B cell (primary cell): ENCODE measurements around the gene SFT2D1. TPM values are rescaled to one million over a fixed set of nuclear protein-coding genes. Genes with fewer than 3 reads are reported as not detected.

ENCODE experiments used
- ATAC-seq: fragments of 200-7000 bp; cut with Tn5 transposase; one replicate; pipeline ENCODE4 v1.10.0; 2021; ENCODE audit warnings: low read depth, mild to moderate bottlenecking, moderate number of reproducible peaks, moderate library complexity
- CTCF ChIA-PET: fragments of 350-600 bp; sonication (Branson Sonifier 250); formaldehyde crosslinking; loops from one replicate; lab custom pipeline; 2021; ENCODE audit warnings: antibody characterized with exemption, inconsistent platforms; lab: Charles Lee
- POLR2A ChIA-PET: fragments of 350-600 bp; sonication (Branson Sonifier 250); formaldehyde crosslinking; loops from one replicate; lab custom pipeline; 2021; ENCODE audit warnings: antibody characterized with exemption; lab: Charles Lee
- DNase-seq: peaks from one replicate; pipeline ENCODE4 v3.0.0; 2013
- H2AFZ ChIP-seq: 2 replicates; pipeline ENCODE4 v1.6.1; 2012; ENCODE audit warnings: mild to moderate bottlenecking, low read depth, low read length; ENCODE audit not compliant: insufficient read depth, poor library complexity, severe bottlenecking
- H3K27ac ChIP-seq, 2 donors: 1 replicate in 1 of 2; 2 replicates in 1 of 2; pipeline ENCODE4 v1.5.1; 2012 to 2013; ENCODE audit warnings: low read length in 2 of 2, mild to moderate bottlenecking in 2 of 2, moderate library complexity in 1 of 2
- H3K27me3 ChIP-seq, 4 experiments: fragments of 200-600 bp in 1 of 4; sonication (generic) in 1 of 4; replicated peaks in 1 of 4; 1 replicate in 2 of 4; 2 replicates in 2 of 4; pipeline versions ENCODE4 v1.6.1 to v1.7.0; 2013 to 2016; ENCODE audit warnings: low read length in 3 of 4, mild to moderate bottlenecking in 2 of 4, mixed read lengths in 1 of 4, moderate library complexity in 1 of 4; ENCODE audit not compliant: insufficient read depth in 4 of 4, control insufficient read depth in 3 of 4; ENCODE audit errors: control extremely low read depth in 1 of 4
- H3K36me3 ChIP-seq, 2 experiments: replicated peaks in 1 of 2; 1 replicate in 1 of 2; 2 replicates in 1 of 2; pipeline versions ENCODE4 v1.6.1 to v1.7.1; 2013; ENCODE audit warnings: low read length in 1 of 2; ENCODE audit not compliant: insufficient read depth in 2 of 2, control insufficient read depth in 1 of 2; ENCODE audit errors: control extremely low read depth in 1 of 2, extremely low read depth in 1 of 2
- H3K4me1 ChIP-seq, 2 donors: fragments of 200-600 bp in 1 of 2; sonication (generic) in 1 of 2; 1 replicate in 1 of 2; 2 replicates in 1 of 2; pipeline versions ENCODE4 v1.5.1 to v1.6.1; 2013 to 2017; ENCODE audit warnings: low read length in 2 of 2; ENCODE audit not compliant: control insufficient read depth in 2 of 2, insufficient read depth in 2 of 2
- H3K4me2 ChIP-seq: replicated peaks from 2 replicates; pipeline ENCODE3; 2012; ENCODE audit warnings: mild to moderate bottlenecking, low read depth, low read length; ENCODE audit not compliant: poor library complexity, severe bottlenecking
- H3K4me3 ChIP-seq, 5 experiments: fragments of 200-600 bp in 1 of 5; sonication (generic) in 1 of 5; 1 replicate in 3 of 5; 2 replicates in 2 of 5; pipeline versions ENCODE4 v1.5.1 to v1.7.0; 2011 to 2016; ENCODE audit warnings: low read length in 4 of 5, mild to moderate bottlenecking in 4 of 5, low read depth in 2 of 5, control low read depth in 1 of 5, moderate library complexity in 1 of 5; ENCODE audit not compliant: insufficient read depth in 1 of 5; ENCODE audit errors: control extremely low read depth in 1 of 5, extremely low read depth in 1 of 5
- H3K79me2 ChIP-seq: fragments of 200-600 bp; sonication (generic); one replicate; pipeline ENCODE4 v1.6.0; 2016; ENCODE audit warnings: low read length; ENCODE audit not compliant: control insufficient read depth, insufficient read depth
- H3K9ac ChIP-seq: fragments of 200-600 bp; sonication (generic); 2 replicates; pipeline ENCODE4 v1.6.1; 2017; ENCODE audit warnings: mild to moderate bottlenecking, low read length, moderate library complexity
- H3K9me3 ChIP-seq, 3 donors: one replicate each; pipeline versions ENCODE4 v1.6.1 to v1.7.1; 2013; ENCODE audit warnings: low read length in 2 of 3; ENCODE audit not compliant: control insufficient read depth in 2 of 3, insufficient read depth in 1 of 3; ENCODE audit errors: control extremely low read depth in 1 of 3
- H4K20me1 ChIP-seq: 2 replicates; pipeline ENCODE4 v1.6.0; 2012; ENCODE audit warnings: mild to moderate bottlenecking, low read length; ENCODE audit not compliant: insufficient read depth, control insufficient read depth, poor library complexity, severe bottlenecking
- H3K27ac Mint-ChIP-seq: one replicate; pipeline ENCODE4 v1.8.0; 2021; ENCODE audit warnings: mixed read lengths
- H3K27me3 Mint-ChIP-seq: one replicate; pipeline ENCODE4 v1.8.0; 2021; ENCODE audit warnings: mixed read lengths
- H3K4me1 Mint-ChIP-seq: one replicate; pipeline ENCODE4 v1.8.0; 2021; ENCODE audit warnings: mixed read lengths
- H3K4me3 Mint-ChIP-seq: one replicate; pipeline ENCODE4 v1.8.0; 2021; ENCODE audit warnings: mixed read lengths
- H3K9me3 Mint-ChIP-seq: one replicate; pipeline ENCODE4 v1.8.0; 2022; ENCODE audit warnings: mixed read lengths; ENCODE audit not compliant: insufficient read depth
- EZH2 ChIP-seq: IDR thresholded peaks from 2 replicates; pipeline ENCODE4 v1.6.1; 2012; ENCODE audit warnings: borderline replicate concordance, low read depth, mild to moderate bottlenecking, moderate library complexity, low read length; ENCODE audit not compliant: insufficient read depth, poor library complexity, severe bottlenecking
- WGBS: methylation state at CpG from one replicate; pipeline ENCODE4 v1.1.5; 2013; ENCODE audit warnings: missing lambda C conversion rate; ENCODE audit not compliant: insufficient coverage; 5-methylcytosine and 5-hydroxymethylcytosine counted together
- intact Hi-C: fragments of 100-400 bp; cut with micrococcal nuclease; formaldehyde crosslinking; loops from one replicate; pipeline ENCODE4 v1.10.0; 2022
- polyA plus RNA-seq: library from polyadenylated mRNA; depleted of rRNA; stranded (reverse); fragments of >200 nt; gene quantifications from 2 replicates; pipeline ENCODE4 v1.2.3, GENCODE V29; 2012
- total RNA-seq, 2 donors: library from RNA; stranded (reverse); fragments of 120-200 nt in 1 of 2; gene quantifications; 1 replicate in 1 of 2; 2 replicates in 1 of 2; pipeline versions ENCODE4 v1.2.3 to v1.2.4, GENCODE V29; 2013 to 2022
- TF ChIP-seq, protein P1 (sequence below): fragments of 200-600 bp; IDR thresholded peaks from one replicate; pipeline ENCODE4 v1.8.0; 2022; ENCODE audit warnings: antibody characterized with exemption, mild to moderate bottlenecking

The SFT2D1 gene
- total and polyA plus RNA-seq, 2 donors (not counting 1 experiment from before 2014, with no cell fraction given), result 38.2 to 59.0 TPM

DNA sequence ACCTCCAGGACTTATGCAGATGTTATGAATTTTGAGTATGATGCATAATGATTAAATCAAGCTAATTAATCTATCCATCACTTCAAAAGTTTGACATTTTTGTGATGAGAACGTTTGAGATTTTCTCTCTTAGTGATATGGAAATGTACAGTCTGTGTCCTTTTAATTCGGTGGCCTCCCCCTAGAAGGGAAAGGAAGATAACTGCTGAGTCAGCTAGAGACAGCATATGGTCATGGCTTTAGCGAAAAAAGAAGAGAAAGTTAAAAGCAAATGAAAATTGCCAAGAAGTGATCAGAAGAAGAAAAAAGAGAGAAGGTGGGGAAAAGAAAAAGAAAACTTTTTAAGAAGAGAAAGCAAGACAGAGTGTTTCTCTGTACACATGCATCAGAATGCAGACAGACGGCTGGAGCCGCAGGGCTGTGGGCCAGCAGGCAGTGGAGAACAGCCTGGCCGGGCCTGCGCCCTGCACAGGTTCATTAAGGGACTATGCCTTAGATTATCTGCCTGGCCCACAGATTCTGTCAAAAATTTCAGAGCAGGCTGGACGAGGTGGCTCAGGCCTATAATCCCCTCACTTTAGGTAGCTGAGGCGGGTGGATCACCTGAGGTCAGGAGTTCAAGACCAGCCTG is 41.9 kb downstream of the SFT2D1 start:
- TF ChIP-seq, protein P1, sequence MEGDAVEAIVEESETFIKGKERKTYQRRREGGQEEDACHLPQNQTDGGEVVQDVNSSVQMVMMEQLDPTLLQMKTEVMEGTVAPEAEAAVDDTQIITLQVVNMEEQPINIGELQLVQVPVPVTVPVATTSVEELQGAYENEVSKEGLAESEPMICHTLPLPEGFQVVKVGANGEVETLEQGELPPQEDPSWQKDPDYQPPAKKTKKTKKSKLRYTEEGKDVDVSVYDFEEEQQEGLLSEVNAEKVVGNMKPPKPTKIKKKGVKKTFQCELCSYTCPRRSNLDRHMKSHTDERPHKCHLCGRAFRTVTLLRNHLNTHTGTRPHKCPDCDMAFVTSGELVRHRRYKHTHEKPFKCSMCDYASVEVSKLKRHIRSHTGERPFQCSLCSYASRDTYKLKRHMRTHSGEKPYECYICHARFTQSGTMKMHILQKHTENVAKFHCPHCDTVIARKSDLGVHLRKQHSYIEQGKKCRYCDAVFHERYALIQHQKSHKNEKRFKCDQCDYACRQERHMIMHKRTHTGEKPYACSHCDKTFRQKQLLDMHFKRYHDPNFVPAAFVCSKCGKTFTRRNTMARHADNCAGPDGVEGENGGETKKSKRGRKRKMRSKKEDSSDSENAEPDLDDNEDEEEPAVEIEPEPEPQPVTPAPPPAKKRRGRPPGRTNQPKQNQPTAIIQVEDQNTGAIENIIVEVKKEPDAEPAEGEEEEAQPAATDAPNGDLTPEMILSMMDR, result no peak
- no peak for TF ChIP-seq EZH2
- H3K4me3 ChIP-seq, result no peak overlapping the region
- intact Hi-C loops, result no loop called here
- no peak for DNase-seq
- ChIA-PET POLR2A (no interaction called here), CTCF (interaction anchor here (1.5 to 15.9 kb wide), 2 partner anchors 13 to 97 kb away, joined by 9 to 266 read pairs; no protein-coding TSS in a partner anchor)
- Mint-ChIP-seq H3K4me1 (peaks cover 8% of the 10 kb centered on the region), H3K9me3 (no peaks in the 10 kb centered on the region), H3K4me3 (no peak overlapping the region), H3K27me3 (peaks cover 48% of the 10 kb centered on the region), H3K27ac (no peak overlapping the region)
- H3K36me3 ChIP-seq, result no peaks in the 10 kb centered on the region
- no peak overlapping the region for H3K27ac ChIP-seq
- ATAC-seq, result no peak
- no peak overlapping the region for H3K4me2 ChIP-seq
- no peak overlapping the region for H2AFZ ChIP-seq
- H3K9me3 ChIP-seq, result no peaks in the 10 kb centered on the region
- no peaks in the 10 kb centered on the region for H3K4me1 ChIP-seq
- H3K79me2 ChIP-seq, result no peaks in the 10 kb centered on the region
- no peaks in the 10 kb centered on the region for H4K20me1 ChIP-seq
- peaks cover 0 to 16% (median 7%) of the 10 kb centered on the region in 4 experiments for H3K27me3 ChIP-seq
- 92% methylated on average over 8 of the region's 9 CpGs for WGBS
- no peak overlapping the region for H3K9ac ChIP-seq

- intact Hi-C loops, result no loop called here
- Mint-ChIP-seq H3K4me3 (no peak overlapping the region), H3K9me3 (no peaks in the 10 kb centered on the region), H3K4me1 (peaks cover 19% of the 10 kb centered on the region), H3K27ac (no peak overlapping the region), H3K27me3 (peaks cover 26% of the 10 kb centered on the region)
- ATAC-seq, result no peak
- peaks cover 5 to 10% of the 10 kb centered on the region in 2 donors for H3K4me1 ChIP-seq
- H3K27ac ChIP-seq, result no peak overlapping the region
- no peaks in the 10 kb centered on the region for H3K9me3 ChIP-seq
- CTCF ChIA-PET, result interaction anchor here (0.9 kb wide), 1 partner anchor 10 kb away, joined by 3 read pairs; no protein-coding TSS in a partner anchor
- H4K20me1 ChIP-seq, result no peaks in the 10 kb centered on the region
- H3K4me3 ChIP-seq, result no peak overlapping the region
- H3K4me2 ChIP-seq, result no peak overlapping the region
- TF ChIP-seq, protein P1, result no peak
- no peak for TF ChIP-seq EZH2
- H3K79me2 ChIP-seq, result no peaks in the 10 kb centered on the region
- WGBS, result 97% methylated on average over 23 of the region's 23 CpGs
- POLR2A ChIA-PET, result no interaction called here
- peaks cover 0 to 8% (median 0%) of the 10 kb centered on the region in 4 experiments for H3K27me3 ChIP-seq
- no peaks in the 10 kb centered on the region for H3K36me3 ChIP-seq
- no peak overlapping the region for H2AFZ ChIP-seq
- DNase-seq, result no peak
- H3K9ac ChIP-seq, result no peak overlapping the region
These were observed 44.7 kb downstream of the SFT2D1 start for GRCh38 chr6:166297606-166298005.
